OCI-LY3 (cell line): Measurements from ENCODE around the gene PIM2.

Experiments used
- EZH2phosphoT487 ChIP-seq: fragments of 200-600 bp; shearing (Covaris generic); IDR thresholded peaks from 2 replicates; pipeline ENCODE4 v1.6.1; 2018; ENCODE audit warnings: antibody characterized with exemption, mixed run types, low read depth
- TF ChIP-seq, protein P1 (sequence below): fragments of 200-600, 300-600 bp; sonication (generic); IDR thresholded peaks from 2 replicates; pipeline ENCODE4 v1.5.1; 2014; ENCODE audit warnings: antibody characterized with exemption, low read length, low read depth

DNA sequence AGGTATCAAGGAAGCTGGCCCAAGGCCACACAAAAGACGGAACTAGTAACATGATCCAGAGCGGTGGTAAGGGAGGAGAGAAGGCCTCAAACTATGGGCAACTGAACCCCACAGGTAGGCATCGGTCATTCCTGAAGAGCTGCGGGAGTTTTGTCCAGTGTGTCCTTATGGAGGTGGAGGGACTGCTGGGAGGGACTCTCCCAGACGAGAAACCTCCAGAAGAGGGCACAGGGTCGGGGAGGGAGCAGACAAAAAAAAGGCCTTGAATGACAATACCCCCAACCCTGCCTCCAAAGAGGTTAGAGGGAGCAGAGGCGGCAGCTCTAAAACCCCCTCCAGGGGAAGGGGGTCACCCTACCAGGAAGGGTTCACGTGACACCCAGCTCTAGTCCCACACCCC lies 14.6 kb downstream of the PIM2 start:
- TF ChIP-seq, protein P1, sequence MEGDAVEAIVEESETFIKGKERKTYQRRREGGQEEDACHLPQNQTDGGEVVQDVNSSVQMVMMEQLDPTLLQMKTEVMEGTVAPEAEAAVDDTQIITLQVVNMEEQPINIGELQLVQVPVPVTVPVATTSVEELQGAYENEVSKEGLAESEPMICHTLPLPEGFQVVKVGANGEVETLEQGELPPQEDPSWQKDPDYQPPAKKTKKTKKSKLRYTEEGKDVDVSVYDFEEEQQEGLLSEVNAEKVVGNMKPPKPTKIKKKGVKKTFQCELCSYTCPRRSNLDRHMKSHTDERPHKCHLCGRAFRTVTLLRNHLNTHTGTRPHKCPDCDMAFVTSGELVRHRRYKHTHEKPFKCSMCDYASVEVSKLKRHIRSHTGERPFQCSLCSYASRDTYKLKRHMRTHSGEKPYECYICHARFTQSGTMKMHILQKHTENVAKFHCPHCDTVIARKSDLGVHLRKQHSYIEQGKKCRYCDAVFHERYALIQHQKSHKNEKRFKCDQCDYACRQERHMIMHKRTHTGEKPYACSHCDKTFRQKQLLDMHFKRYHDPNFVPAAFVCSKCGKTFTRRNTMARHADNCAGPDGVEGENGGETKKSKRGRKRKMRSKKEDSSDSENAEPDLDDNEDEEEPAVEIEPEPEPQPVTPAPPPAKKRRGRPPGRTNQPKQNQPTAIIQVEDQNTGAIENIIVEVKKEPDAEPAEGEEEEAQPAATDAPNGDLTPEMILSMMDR, result no peak
- TF ChIP-seq EZH2phosphoT487, result no peak
